ENCODE measurements around the gene POC1B. TPM values are rescaled to one million over a fixed set of nuclear protein-coding genes. Genes with fewer than 3 reads are reported as not detected.

Gene POC1B
- total RNA-seq, 1 donor from 2014 or later: 15.2 TPM

- DNase-seq (ENCODE audit: low read depth, low spot score): no peak
- peaks cover 3% of the 10 kb centered on the region for H3K9me3 Mint-ChIP-seq
- TF ChIP-seq CTCF (conservative IDR thresholded peaks at IDR 0.05): no peak
- H3K27me3 Mint-ChIP-seq (ENCODE audit: low read depth): no peaks in the 10 kb centered on the region
- peaks cover 4% of the 10 kb centered on the region for H3K4me1 Mint-ChIP-seq
- no peak overlapping the region for H3K4me3 Mint-ChIP-seq
- no peaks in the 10 kb centered on the region for H3K36me3 Mint-ChIP-seq (ENCODE audit: low read depth)
- no peak overlapping the region for H3K27ac Mint-ChIP-seq (ENCODE audit: unreplicated experiment)
These were observed 113.2 kb downstream of the POC1B start for GRCh38 chr12:89412665-89413064.

- H3K27ac Mint-ChIP-seq (ENCODE audit: unreplicated experiment): no peak overlapping the region
- TF ChIP-seq CTCF (conservative IDR thresholded peaks at IDR 0.05): no peak
- no peak for DNase-seq (ENCODE audit: low read depth, low spot score)
- peaks cover 4% of the 10 kb centered on the region for H3K4me1 Mint-ChIP-seq
- no peak overlapping the region for H3K4me3 Mint-ChIP-seq
- no peaks in the 10 kb centered on the region for H3K36me3 Mint-ChIP-seq (ENCODE audit: low read depth)
- peaks cover 3% of the 10 kb centered on the region for H3K9me3 Mint-ChIP-seq
- no peaks in the 10 kb centered on the region for H3K27me3 Mint-ChIP-seq (ENCODE audit: low read depth)
These were observed 114.0 kb downstream of the POC1B start for GRCh38 chr12:89411846-89412245.

- no peak for DNase-seq (ENCODE audit: low read depth, low spot score)
- H3K4me1 Mint-ChIP-seq: peaks cover 4% of the 10 kb centered on the region
- peaks cover 3% of the 10 kb centered on the region for H3K9me3 Mint-ChIP-seq
- H3K4me3 Mint-ChIP-seq: no peak overlapping the region
- no peak for TF ChIP-seq CTCF (conservative IDR thresholded peaks at IDR 0.05)
- H3K27ac Mint-ChIP-seq (ENCODE audit: unreplicated experiment): no peak overlapping the region
- no peaks in the 10 kb centered on the region for H3K36me3 Mint-ChIP-seq (ENCODE audit: low read depth)
- H3K27me3 Mint-ChIP-seq (ENCODE audit: low read depth): no peaks in the 10 kb centered on the region
These were observed 114.6 kb downstream of the POC1B start for GRCh38 chr12:89411234-89411633.

- H3K9me3 Mint-ChIP-seq: peaks cover 3% of the 10 kb centered on the region
- DNase-seq (ENCODE audit: low read depth, low spot score): no peak
- H3K27ac Mint-ChIP-seq (ENCODE audit: unreplicated experiment): no peak overlapping the region
- H3K4me1 Mint-ChIP-seq: peaks cover 8% of the 10 kb centered on the region
- no peak overlapping the region for H3K4me3 Mint-ChIP-seq
- H3K36me3 Mint-ChIP-seq (ENCODE audit: low read depth): no peaks in the 10 kb centered on the region
- H3K27me3 Mint-ChIP-seq (ENCODE audit: low read depth): no peaks in the 10 kb centered on the region
- no peak for TF ChIP-seq CTCF (conservative IDR thresholded peaks at IDR 0.05)
These were observed 120.1 kb downstream of the POC1B start for GRCh38 chr12:89405626-89406345.

GRCh38 chr12:89401433-89402058 is 124.3 kb downstream of the POC1B start:
- no peak for TF ChIP-seq CTCF (conservative IDR thresholded peaks at IDR 0.05)
- Mint-ChIP-seq H3K27me3 (ENCODE audit: low read depth) (no peaks in the 10 kb centered on the region), H3K4me3 (no peak overlapping the region), H3K4me1 (peaks cover 8% of the 10 kb centered on the region), H3K9me3 (no peaks in the 10 kb centered on the region), H3K27ac (ENCODE audit: unreplicated experiment) (no peak overlapping the region), H3K36me3 (ENCODE audit: low read depth) (no peaks in the 10 kb centered on the region)
- DNase-seq (ENCODE audit: low read depth, low spot score): no peak
